Activated CD8-positive, alpha-beta memory T cell treated with anti-CD3 and anti-CD28 coated beads for 24 hours (primary cell): Measurements from ENCODE around the gene DNMT1.

Experiments used
- DNase-seq: peaks from one replicate; pipeline ENCODE4 v3.0.0-alpha.2; 2020

Gene DNMT1

DNA sequence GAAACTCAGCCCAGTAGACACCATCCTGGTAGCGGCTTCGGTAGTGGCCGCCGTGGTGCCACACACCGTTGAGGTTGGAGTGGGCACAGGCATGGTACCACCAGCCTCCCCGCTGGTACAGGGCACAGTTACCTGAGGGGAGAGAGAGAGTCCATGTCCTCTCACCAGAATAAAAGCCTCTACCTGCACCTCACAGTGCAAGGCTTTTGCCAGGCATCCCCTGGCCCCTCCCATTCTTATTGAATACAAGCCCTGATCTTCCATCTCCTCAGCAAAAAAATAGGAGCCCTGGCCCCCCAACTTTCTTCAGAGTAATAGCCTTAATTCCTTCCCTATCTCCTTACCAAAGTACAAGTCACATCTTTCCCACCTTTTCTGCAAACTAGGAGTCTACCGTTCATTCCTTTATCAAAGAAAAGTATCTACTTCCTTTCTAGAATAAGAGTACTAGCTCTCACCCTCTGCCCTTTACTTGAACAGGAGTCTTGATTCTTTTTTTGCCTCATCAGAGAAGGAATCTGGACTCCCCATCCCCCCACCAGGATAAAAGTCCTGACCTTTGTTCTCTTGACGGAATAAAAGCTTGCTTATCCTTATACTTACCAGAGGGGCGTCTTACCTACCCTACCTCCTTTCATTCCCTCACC, 102.0 kb downstream of the DNMT1 start:
- DNase-seq: no peak

DNA sequence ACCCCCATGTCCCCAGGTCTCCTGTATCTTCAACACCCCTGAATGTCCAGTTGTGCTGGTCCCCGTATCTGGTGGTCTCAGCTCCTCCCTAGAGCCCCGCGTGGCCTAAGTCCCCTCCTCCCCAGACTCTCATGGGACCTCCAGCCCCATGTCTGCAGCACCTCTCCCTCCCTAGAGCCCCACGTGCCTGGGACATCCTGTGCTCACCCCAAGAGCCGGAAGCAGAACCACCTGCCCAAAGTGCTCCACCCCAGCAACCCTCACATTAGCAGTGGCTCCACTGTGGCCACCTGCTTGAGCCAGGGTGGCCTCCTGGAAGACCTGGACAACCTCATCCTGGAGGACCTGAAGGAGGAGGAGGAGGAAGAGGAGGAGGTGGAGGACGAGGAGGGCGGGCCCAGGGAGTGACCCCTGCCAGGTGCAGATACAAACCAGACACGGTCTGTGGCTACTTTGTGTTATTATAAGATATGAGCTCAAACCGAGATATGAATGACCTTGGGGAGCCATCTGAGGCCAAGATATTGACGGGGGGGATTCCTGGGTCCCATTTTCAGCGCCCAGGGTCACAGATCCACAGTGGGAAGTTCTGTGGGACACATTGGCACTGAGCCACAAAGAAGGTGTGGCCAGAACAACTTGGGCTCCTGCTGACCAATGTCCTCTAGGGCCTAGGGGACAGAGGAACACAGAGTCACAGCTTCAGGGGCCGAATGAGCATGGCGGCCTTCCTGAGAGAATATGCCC, 102.7 kb downstream of the DNMT1 start:
- no peak for DNase-seq

DNA sequence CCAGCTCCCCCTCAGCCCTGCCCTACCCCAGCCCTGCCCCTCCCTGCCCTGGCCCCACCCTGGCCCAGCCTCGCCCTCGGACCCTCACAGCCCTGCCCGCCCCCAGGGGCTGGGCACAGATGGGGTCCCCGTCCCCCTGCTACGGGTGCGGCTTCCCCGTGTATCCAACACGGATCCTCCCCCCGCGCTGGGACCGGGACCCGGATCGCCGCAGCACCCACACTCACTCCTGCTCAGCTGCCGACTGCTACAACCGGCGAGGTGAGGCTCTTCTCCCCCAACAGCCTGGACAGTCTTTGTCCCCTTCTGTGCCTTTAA, 103.4 kb downstream of the DNMT1 start:
- no peak for DNase-seq

DNA sequence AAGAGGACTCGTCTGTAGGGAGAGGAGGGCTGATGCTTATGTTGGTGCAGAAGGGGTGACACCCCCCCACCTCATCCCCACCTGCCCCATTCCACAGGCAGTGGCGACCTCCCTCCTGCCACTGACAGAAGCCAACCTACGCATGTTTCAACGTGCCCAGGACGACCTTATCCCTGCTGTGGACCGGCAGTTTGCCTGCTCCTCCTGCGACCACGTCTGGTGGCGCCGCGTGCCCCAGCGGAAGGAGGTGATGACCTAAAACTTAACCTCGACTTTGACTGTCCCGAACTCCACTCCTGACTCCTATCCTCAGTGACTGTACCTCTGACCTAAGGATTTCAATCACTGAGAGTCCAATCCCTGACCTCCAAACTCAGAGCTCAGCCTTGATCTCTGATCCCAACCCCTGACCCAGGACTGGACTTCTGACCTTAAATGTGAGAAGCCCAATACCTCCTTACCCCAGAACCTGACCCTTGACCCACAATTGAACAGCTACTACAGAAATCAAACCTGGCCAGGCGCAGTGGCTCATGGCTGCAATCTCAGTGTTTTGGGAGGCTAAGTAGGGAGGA, 104.9 kb downstream of the DNMT1 start:
- no peak for DNase-seq

DNA sequence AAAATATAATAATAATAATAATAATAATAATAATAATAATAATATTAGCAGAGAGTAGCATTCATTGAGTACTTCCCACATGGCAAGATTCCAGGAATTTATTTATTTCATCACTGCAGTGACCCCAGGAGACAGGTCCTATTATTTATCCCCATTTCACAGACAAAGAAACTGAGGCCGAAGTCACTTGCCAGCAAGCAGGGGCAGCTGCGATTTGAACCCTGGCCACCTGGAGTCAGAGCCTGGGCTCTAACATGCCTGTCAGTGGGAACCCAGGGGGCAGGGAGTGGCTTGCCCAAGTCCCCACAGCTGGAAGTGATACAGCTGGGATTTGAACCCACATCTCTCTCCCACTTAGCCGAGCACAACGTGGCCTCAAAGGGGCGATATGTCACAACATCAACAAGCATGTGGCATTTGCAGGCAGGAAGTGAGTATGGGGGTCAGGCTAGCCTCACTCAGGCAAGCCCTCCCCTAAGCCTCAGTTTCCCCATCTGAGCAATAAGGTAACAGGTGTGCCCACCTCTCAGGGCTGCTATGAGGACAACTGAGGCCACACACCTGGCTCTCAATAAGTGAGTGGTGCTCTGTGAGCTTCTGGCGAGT, 105.7 kb downstream of the DNMT1 start:
- no peak for DNase-seq

DNA sequence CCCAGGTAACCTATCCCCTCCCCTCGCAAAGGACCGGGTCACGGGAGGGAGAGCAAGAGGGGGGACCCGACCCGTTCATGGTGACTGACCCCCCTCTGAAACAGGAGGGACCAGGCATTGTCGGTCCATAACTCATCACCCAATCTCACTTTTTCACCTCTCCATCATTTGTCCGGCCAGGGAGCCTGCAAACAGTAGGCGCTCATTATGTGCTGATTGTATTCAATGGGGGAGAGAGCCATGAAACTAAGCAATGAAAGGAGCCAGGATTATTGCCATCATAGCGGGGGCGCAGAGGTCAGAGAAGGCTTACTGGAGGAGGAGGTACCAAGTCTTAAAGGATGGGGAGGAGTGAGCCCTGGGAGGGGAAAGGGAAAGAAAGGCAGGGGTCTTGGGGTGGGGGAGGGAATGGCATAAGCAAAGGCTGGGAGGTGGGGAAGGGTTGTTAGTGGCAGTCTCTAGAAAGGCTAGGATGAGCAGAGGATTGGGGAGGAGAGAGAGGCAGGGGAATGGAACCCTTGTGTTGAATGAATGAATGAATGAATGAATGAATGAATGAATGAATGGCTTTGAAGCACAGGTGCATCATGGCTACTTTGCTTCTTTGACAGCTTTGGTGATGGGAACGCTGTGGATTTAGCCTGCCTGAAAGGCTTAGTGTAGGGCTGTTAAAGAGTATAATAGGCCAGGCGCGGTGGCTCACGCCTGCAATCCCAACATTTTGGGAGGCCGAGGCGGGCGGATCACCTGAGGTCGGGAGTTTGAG, 107.3 kb downstream of the DNMT1 start:
- DNase-seq: no peak

DNA sequence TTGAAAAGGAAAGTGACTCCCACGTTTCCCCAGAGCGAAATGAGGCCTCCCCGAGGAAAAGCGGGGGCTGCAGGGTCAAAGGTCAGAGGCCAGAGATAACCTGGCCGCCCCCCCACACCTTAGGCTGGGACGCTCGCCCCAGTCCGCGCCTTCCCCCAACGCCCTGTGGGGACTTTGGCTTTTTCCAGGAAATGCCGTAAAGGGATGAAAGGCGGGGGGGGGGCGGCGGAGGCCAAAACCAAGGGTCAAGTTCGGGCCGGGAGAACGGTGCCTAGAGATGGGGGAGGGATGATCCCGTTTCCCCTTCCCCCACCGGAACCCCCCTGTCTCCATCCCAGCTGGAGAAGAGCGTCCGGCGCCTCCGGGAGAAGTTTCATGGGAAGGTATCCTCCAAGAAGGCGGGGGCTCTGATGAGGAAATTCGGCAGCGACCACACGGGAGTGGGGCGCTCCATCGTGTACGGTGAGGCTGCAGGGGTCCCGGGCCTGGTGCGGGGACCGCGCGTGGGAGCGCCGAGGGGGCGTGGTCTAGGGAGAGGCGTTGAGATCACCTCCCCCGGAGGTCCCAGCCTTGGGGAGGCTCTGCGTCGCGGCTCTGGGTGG, 108.1 kb downstream of the DNMT1 start:
- peak; percentile 73 for DNase-seq

DNA sequence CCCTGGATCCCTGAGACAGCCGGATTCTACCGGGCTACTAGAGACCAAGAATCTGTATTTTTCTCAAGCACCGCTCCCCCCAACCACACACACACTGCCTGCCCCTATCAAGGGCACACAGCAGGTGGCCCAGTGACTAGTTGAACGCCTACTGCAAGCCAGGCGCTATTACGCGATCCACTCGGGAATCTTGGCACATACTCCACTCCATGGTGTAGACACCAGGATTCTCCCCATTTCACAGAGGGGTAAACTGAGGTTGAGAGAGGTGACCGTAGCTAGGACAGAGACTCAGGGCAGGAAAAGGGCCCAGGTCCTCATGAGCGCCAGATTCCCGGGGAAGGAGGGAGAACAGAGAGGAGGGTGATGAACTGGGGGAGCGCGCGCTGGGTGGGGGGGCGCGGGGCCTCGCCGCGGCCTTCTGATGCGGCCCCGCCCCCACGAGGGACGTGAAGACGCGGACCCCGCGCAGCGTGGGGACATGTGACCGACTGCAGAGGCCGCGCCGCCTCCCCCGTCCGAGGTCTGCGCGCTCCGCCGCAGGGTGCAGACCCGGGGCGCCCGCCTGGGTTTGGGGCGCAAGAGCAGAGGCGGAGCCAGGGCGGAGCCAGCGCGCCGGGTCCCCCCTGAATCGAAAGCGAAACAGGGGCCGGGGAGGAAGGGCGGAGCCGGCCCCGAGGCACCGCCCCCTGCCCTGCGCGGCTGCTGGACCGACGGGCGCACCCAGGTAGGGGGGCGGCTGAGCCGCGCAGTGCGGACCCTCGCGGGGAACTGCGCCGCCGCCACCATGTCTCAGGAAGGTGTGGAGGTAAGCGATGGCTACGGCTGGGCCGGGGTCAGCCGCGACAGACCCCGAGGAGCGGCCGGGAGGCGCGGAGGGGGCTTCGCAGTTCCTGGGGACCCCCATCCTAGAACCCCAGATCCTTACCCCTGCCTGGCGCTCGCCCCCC, 108.8 kb downstream of the DNMT1 start, which contains the start of gene SHFL:
Gene SHFL (plus strand): TSS at position 677 of the 950 bp plus-strand sequence. CDS start 111 bp downstream, at position 788.
- DNase-seq: peak; percentile 92

DNA sequence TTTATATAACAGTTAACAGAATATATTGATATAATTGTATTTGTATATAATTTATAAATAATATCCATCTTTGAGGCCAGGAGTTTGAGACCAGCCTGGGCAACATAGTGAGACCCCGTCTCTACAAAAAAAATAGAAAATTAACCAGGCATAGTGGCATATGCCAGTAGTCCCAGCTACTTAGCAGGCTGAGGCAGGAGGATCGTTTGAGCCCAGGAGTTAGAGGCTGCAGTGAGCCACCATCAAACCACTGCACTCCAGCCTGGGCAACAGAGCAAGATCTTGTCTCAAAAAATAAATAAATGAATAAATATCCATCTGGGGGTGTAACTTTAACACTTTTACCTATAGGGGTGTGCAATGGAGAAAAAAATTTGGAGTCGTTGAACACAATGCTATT, 110.0 kb downstream of the DNMT1 start:
- no peak for DNase-seq

DNA sequence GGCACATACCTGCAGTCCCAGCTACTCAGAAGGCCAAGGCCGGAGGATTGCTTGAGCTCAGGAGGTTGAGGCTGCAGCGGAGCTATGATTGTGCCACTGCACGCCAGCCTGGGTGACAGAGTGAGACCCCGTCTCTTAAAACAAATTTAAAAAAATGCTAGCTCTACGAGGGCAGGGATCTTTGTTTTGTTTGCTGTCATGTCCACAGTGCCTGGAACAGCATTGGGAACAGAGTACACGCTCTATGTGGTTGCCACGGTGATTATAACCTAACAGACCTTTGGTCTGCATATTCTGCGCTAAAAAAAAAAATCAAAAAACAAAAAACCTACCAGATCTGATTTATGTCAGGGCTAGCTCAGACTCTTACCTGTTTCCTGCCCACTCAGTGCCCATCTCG, 110.8 kb downstream of the DNMT1 start:
- DNase-seq: no peak
